K562 (cell line): ENCODE measurements around the gene PKLR. TPM values are rescaled to one million over a fixed set of nuclear protein-coding genes. Genes with fewer than 3 reads are reported as not detected.

ENCODE experiments used
- ARNT ChIP-seq, 2 experiments: fragments of 450-650 bp; IDR thresholded peaks; 2 replicates each; pipeline ENCODE4 v1.6.1; 2016; ENCODE audit warnings: mild to moderate bottlenecking in 1 of 2
- BCLAF1 ChIP-seq, 2 experiments: fragments of 450-650 bp in 1 of 2; IDR thresholded peaks; 2 replicates each; pipeline ENCODE4 v1.6.1; 2011 to 2017; ENCODE audit warnings: low read depth in 2 of 2, antibody characterized with exemption in 1 of 2, borderline replicate concordance in 1 of 2, low read length in 1 of 2, mild to moderate bottlenecking in 1 of 2, mixed read lengths in 1 of 2; ENCODE audit not compliant: control insufficient read depth in 1 of 2
- CBFB ChIP-seq: sonication (generic); formaldehyde crosslinking; IDR thresholded peaks from 2 replicates; pipeline ENCODE4 v1.4.0; 2020; ENCODE audit warnings: mild to moderate bottlenecking, missing genetic modification reagents
- CBX3 ChIP-seq, 2 experiments: IDR thresholded peaks; 1 replicate in 1 of 2; 2 replicates in 1 of 2; pipeline ENCODE4 v1.6.1; 2012; ENCODE audit warnings: inconsistent platforms in 2 of 2, low read length in 2 of 2, borderline replicate concordance in 1 of 2, control low read depth in 1 of 2
- NELFE ChIP-seq: IDR thresholded peaks from 2 replicates; pipeline ENCODE4 v1.6.1; 2011; ENCODE audit warnings: mild to moderate bottlenecking; ENCODE audit not compliant: insufficient read depth, insufficient read length
- NONO ChIP-seq, 2 experiments: fragments of 200-400 bp in 1 of 2; fragments of 450-650 bp in 1 of 2; formaldehyde crosslinking in 1 of 2; IDR thresholded peaks; 2 replicates each; pipeline ENCODE4 v1.6.1; 2017; ENCODE audit warnings: low read depth in 2 of 2, mild to moderate bottlenecking in 2 of 2, moderate library complexity in 2 of 2, low read length in 1 of 2
- SFPQ ChIP-seq: fragments of 200-400 bp; formaldehyde crosslinking; IDR thresholded peaks from 2 replicates; pipeline ENCODE4 v1.6.1; 2017; ENCODE audit warnings: mild to moderate bottlenecking, low read depth, low read length, moderate library complexity
- SIN3A ChIP-seq, 2 experiments: fragments of 150-350 bp in 1 of 2; IDR thresholded peaks; 2 replicates each; pipeline ENCODE4 v1.6.1; 2011 to 2016; ENCODE audit warnings: borderline replicate concordance in 2 of 2, low read depth in 2 of 2, low read length in 2 of 2, mild to moderate bottlenecking in 2 of 2, moderate library complexity in 2 of 2; ENCODE audit not compliant: control insufficient read depth in 1 of 2
- XRCC4 ChIP-seq: IDR thresholded peaks from one replicate; pipeline ENCODE4 v1.6.1; 2011; ENCODE audit not compliant: insufficient read depth, insufficient read length; ENCODE audit errors: extremely low read depth
- ZNF668 ChIP-seq: fragments of 250-450 bp; sonication (Bioruptor Pico); IDR thresholded peaks from 2 replicates; pipeline ENCODE4 v1.8.0; 2022; ENCODE audit warnings: mild to moderate bottlenecking, inconsistent platforms
- ZNF780A ChIP-seq: fragments of 250-450 bp; sonication (Bioruptor Pico); IDR thresholded peaks from 2 replicates; pipeline ENCODE4 v1.5.0; 2021; ENCODE audit warnings: mild to moderate bottlenecking
- polyA plus RNA-seq, 8 experiments: library from polyadenylated mRNA; depleted of rRNA in 4 of 8; stranded (reverse) in 5 of 8; unstranded in 3 of 8; fragments of >200 nt; fragmentation: Nextera tagmentation in 2 of 8; fragmentation: Illumina TruSeq in 1 of 8; extraction: Ambion mirVana in 2 of 8; extraction: Trizol in 1 of 8; gene quantifications; 2 replicates each; pipeline versions ENCODE4 v1.2.1 to v1.2.3, GENCODE V29; 2011 to 2014; ENCODE audit warnings: inconsistent platforms in 1 of 8, missing spikeins in 1 of 8
- total RNA-seq, 7 experiments: library from RNA; depleted of rRNA in 6 of 7; stranded (reverse); fragments of >200 nt in 6 of 7; fragmentation: Illumina TruSeq in 2 of 7; extraction: Trizol in 2 of 7; gene quantifications; 2 replicates each; pipeline versions ENCODE4 v1.2.1 to v1.2.3, GENCODE V29; 2011 to 2021; ENCODE audit warnings: low replicate concordance in 1 of 7
- TF ChIP-seq, protein P1 (sequence below), 2 experiments: fragments of 450-650 bp in 1 of 2; sonication (generic) in 1 of 2; formaldehyde crosslinking in 1 of 2; IDR thresholded peaks; 2 replicates each; pipeline versions ENCODE4 v1.7.1 to v1.9.0; 2016 to 2022; ENCODE audit warnings: inconsistent platforms in 1 of 2, mild to moderate bottlenecking in 1 of 2, missing genetic modification reagents in 1 of 2

Gene PKLR
- total and polyA plus RNA-seq, 9 of the 15 experiments (the other 6 are each of a cell fraction or from before 2014, with no cell fraction given) = 10.7 to 78.4 (median 38.2) TPM

DNA sequence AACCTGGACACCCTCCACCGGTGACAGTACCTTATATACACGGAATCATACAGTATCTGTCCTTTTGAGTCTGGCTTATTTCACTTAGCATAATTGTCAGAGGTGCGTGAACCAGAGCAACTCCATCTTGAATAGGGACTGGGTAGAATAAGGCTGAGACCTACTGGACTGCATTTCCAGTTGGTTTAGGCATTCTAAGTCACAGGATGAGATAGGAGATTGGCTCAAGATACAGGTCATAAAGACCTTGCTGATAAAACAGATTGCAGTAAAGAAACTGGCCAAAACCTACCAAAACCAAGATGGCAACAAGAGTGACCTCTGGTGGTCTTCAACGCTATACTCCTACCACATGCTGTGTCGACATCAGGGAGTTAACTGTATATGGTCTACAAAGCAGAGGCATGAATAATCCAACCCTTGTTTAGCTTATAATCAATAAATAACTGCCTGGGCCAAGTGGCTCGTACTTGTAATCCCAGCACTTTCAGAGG is 6.1 kb upstream of the PKLR start (continued):
- TF ChIP-seq, protein P1, sequence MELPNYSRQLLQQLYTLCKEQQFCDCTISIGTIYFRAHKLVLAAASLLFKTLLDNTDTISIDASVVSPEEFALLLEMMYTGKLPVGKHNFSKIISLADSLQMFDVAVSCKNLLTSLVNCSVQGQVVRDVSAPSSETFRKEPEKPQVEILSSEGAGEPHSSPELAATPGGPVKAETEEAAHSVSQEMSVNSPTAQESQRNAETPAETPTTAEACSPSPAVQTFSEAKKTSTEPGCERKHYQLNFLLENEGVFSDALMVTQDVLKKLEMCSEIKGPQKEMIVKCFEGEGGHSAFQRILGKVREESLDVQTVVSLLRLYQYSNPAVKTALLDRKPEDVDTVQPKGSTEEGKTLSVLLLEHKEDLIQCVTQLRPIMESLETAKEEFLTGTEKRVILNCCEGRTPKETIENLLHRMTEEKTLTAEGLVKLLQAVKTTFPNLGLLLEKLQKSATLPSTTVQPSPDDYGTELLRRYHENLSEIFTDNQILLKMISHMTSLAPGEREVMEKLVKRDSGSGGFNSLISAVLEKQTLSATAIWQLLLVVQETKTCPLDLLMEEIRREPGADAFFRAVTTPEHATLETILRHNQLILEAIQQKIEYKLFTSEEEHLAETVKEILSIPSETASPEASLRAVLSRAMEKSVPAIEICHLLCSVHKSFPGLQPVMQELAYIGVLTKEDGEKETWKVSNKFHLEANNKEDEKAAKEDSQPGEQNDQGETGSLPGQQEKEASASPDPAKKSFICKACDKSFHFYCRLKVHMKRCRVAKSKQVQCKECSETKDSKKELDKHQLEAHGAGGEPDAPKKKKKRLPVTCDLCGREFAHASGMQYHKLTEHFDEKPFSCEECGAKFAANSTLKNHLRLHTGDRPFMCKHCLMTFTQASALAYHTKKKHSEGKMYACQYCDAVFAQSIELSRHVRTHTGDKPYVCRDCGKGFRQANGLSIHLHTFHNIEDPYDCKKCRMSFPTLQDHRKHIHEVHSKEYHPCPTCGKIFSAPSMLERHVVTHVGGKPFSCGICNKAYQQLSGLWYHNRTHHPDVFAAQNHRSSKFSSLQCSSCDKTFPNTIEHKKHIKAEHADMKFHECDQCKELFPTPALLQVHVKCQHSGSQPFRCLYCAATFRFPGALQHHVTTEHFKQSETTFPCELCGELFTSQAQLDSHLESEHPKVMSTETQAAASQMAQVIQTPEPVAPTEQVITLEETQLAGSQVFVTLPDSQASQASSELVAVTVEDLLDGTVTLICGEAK (IDR thresholded peaks at IDR 0.05) = no peak
- TF ChIP-seq, protein P1 (CRISPR knock-in tag; IDR thresholded peaks at IDR 0.05) = no peak
- TF ChIP-seq SFPQ = no peak
- no peak for TF ChIP-seq BCLAF1 (IDR thresholded peaks at IDR 0.05; ENCODE audit: borderline replicate concordance in 1 of 2, control insufficient read depth in 1 of 2, low read depth in 2 of 2, low read length in 1 of 2)
- no peak for TF ChIP-seq SIN3A (IDR thresholded peaks at IDR 0.05; ENCODE audit: borderline replicate concordance in 2 of 2, control insufficient read depth in 1 of 2, low read depth in 2 of 2, low read length in 2 of 2)
- TF ChIP-seq NELFE = no peak
- no peak for TF ChIP-seq ZNF780A (CRISPR knock-in tag)
- peak; percentile 98 for TF ChIP-seq ZNF668 (CRISPR knock-in tag)
- no peak for TF ChIP-seq XRCC4
- no peak for TF ChIP-seq CBFB (CRISPR knock-in tag)
- TF ChIP-seq NONO (IDR thresholded peaks at IDR 0.05; ENCODE audit: low read depth in 2 of 2, low read length in 1 of 2) = no peak
- no peak for TF ChIP-seq ARNT (IDR thresholded peaks at IDR 0.05)
- TF ChIP-seq CBX3 (IDR thresholded peaks at IDR 0.05; ENCODE audit: borderline replicate concordance in 1 of 2, low read length in 2 of 2) = 0 out of 3 replicates have a peak, but pooled peaks of 1 of the 2 experiments have one; percentile 30
